ENCODE measurements around the gene SEC16A.
A peak's percentile ranks its signal among the peaks of the same experiment; 100 is the strongest.

SEC16A gene

GRCh38 chr9:136399176-136400037 is 83.4 kb downstream of the SEC16A start:
- peak; percentile 26 for DNase-seq (ENCODE audit: low read depth)

- DNase-seq (ENCODE audit: low read depth): no peak
These were observed 84.6 kb downstream of the SEC16A start for GRCh38 chr9:136398286-136398685.

- no peak for DNase-seq (ENCODE audit: low read depth)
These were observed 85.2 kb downstream of the SEC16A start for GRCh38 chr9:136397643-136398042.

GRCh38 chr9:136396219-136396515 is 86.7 kb downstream of the SEC16A start:
- DNase-seq (ENCODE audit: low read depth): no peak

GRCh38 chr9:136395345-136396218 is 87.3 kb downstream of the SEC16A start:
- no peak for DNase-seq (ENCODE audit: low read depth)

GRCh38 chr9:136395020-136395340 is 87.9 kb downstream of the SEC16A start:
- no peak for DNase-seq (ENCODE audit: low read depth)

- DNase-seq (ENCODE audit: low read depth): no peak
These were observed 88.4 kb downstream of the SEC16A start for GRCh38 chr9:136394312-136395019.

- no peak for DNase-seq (ENCODE audit: low read depth)
These were observed 89.3 kb downstream of the SEC16A start for GRCh38 chr9:136393531-136393930.

- DNase-seq (ENCODE audit: low read depth): no peak
These were observed 90.0 kb downstream of the SEC16A start for GRCh38 chr9:136392538-136393449.

- DNase-seq (ENCODE audit: low read depth): no peak
These were observed 90.9 kb downstream of the SEC16A start for GRCh38 chr9:136391737-136392537.
